KMS-11 (cell line): Measurements from ENCODE around the gene PFKP.

Experiments
- H2AFZ ChIP-seq: fragments of 200-600 bp; sonication (generic); 2 replicates; pipeline ENCODE4 v1.6.1; 2016; ENCODE audit warnings: antibody characterized with exemption, mixed run types, low read depth
- H3K27ac ChIP-seq: fragments of 200-600 bp; sonication (generic); 2 replicates; pipeline ENCODE4 v1.6.1; 2016; ENCODE audit warnings: mild to moderate bottlenecking, mixed run types
- H3K27me3 ChIP-seq: fragments of 200-600 bp; sonication (generic); 2 replicates; pipeline ENCODE4 v1.6.1; 2017; ENCODE audit warnings: mild to moderate bottlenecking, low read depth, mixed run types, moderate library complexity; ENCODE audit not compliant: insufficient read depth
- H3K36me3 ChIP-seq: fragments of 200-600 bp; sonication (generic); 2 replicates; pipeline ENCODE4 v1.6.1; 2017; ENCODE audit warnings: mild to moderate bottlenecking, mixed run types; ENCODE audit not compliant: insufficient read depth
- H3K4me1 ChIP-seq: fragments of 200-600 bp; sonication (generic); 2 replicates; pipeline ENCODE4 v1.6.1; 2016; ENCODE audit warnings: mild to moderate bottlenecking, low read depth, mixed run types; ENCODE audit not compliant: poor library complexity, severe bottlenecking
- H3K4me2 ChIP-seq: fragments of 200-600 bp; sonication (generic); 2 replicates; pipeline ENCODE4 v1.7.0; 2016; ENCODE audit warnings: mild to moderate bottlenecking, mixed run types
- H3K4me3 ChIP-seq: fragments of 200-600 bp; sonication (generic); IDR thresholded peaks from 2 replicates; pipeline ENCODE4 v1.6.1; 2017; ENCODE audit warnings: low read depth, low read length, mixed read lengths; ENCODE audit not compliant: insufficient read depth
- H3K79me2 ChIP-seq: fragments of 200-600 bp; sonication (generic); 2 replicates; pipeline ENCODE4 v1.6.1; 2016; ENCODE audit warnings: low read depth, mixed run types; ENCODE audit not compliant: insufficient read depth
- H3K9ac ChIP-seq: fragments of 200-600 bp; sonication (generic); 2 replicates; pipeline ENCODE4 v1.6.1; 2016; ENCODE audit warnings: mild to moderate bottlenecking, mixed run types
- H4K20me1 ChIP-seq: fragments of 200-600 bp; sonication (generic); 2 replicates; pipeline ENCODE4 v1.6.1; 2016; ENCODE audit warnings: mild to moderate bottlenecking, mixed run types; ENCODE audit not compliant: insufficient read depth
- CTCF ChIP-seq: fragments of 200-600 bp; sonication (generic); conservative IDR thresholded peaks from 2 replicates; pipeline ENCODE4 v1.6.1; 2017; ENCODE audit warnings: low read depth, mild to moderate bottlenecking, antibody characterized with exemption, low read length, moderate library complexity, mixed read lengths

The PFKP gene

GRCh38 chr10:3147117-3147820 lies 79.9 kb downstream of the PFKP start:
- Histone ChIP-seq H3K27me3 (no peaks in the 10 kb centered on the region), H3K79me2 (no peaks in the 10 kb centered on the region), H4K20me1 (no peaks in the 10 kb centered on the region), H3K27ac (no peak overlapping the region), H3K4me3 (no peak overlapping the region), H3K4me1 (peaks cover 7% of the 10 kb centered on the region), H2AFZ (no peak overlapping the region), H3K9ac (no peak overlapping the region), H3K4me2 (no peak overlapping the region), H3K36me3 (peaks cover 13% of the 10 kb centered on the region; the same call in 1 of the 2 replicates)
- TF ChIP-seq CTCF, result no peak

- H3K27me3 ChIP-seq, result no peaks in the 10 kb centered on the region
- H2AFZ ChIP-seq, result no peak overlapping the region
- no peak overlapping the region for H3K4me3 ChIP-seq
- no peak overlapping the region for H3K4me2 ChIP-seq
- peaks cover 7% of the 10 kb centered on the region for H3K4me1 ChIP-seq
- no peak for TF ChIP-seq CTCF
- no peaks in the 10 kb centered on the region for H3K79me2 ChIP-seq
- no peaks in the 10 kb centered on the region for H4K20me1 ChIP-seq
- H3K36me3 ChIP-seq, result peaks cover 13% of the 10 kb centered on the region; the same call in 1 of the 2 replicates
- H3K9ac ChIP-seq, result no peak overlapping the region
- H3K27ac ChIP-seq, result no peak overlapping the region
Observed at GRCh38 chr10:3148041-3148440, 80.7 kb downstream of the PFKP start.

- Histone ChIP-seq H4K20me1 (no peaks in the 10 kb centered on the region), H3K27me3 (no peaks in the 10 kb centered on the region), H2AFZ (no peak overlapping the region), H3K4me3 (no peak overlapping the region), H3K9ac (no peak overlapping the region), H3K79me2 (no peaks in the 10 kb centered on the region), H3K4me1 (peaks cover 7% of the 10 kb centered on the region), H3K4me2 (no peak overlapping the region), H3K36me3 (peaks cover 8% of the 10 kb centered on the region; the same call in 1 of the 2 replicates), H3K27ac (no peak overlapping the region)
- no peak for TF ChIP-seq CTCF
Observed at GRCh38 chr10:3148994-3149393, 81.6 kb downstream of the PFKP start.

DNA sequence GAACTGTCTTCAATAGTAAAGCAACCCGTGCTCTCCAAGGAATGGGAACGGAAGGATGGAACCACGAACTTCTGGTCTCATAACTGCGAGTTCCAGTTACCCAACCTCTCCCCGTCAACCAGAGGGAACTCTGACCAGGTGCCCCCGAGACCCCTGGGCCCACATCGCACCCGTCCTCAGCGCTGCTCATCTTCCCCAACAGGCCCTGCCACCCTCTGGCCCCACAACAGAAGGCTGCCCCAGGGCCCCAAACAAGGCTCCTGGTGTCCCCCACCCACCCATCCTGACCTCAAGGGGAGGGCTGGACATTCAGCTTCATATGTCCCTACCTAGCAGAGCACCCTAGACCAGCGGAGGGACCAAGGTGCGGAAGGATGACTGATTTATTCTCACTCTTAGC lies 82.6 kb downstream of the PFKP start:
- H3K36me3 ChIP-seq, result no peaks in the 10 kb centered on the region
- no peak for TF ChIP-seq CTCF
- H3K9ac ChIP-seq, result no peak overlapping the region
- H3K4me2 ChIP-seq, result no peak overlapping the region
- H3K4me3 ChIP-seq, result no peak overlapping the region
- H2AFZ ChIP-seq, result no peak overlapping the region
- no peaks in the 10 kb centered on the region for H4K20me1 ChIP-seq
- no peak overlapping the region for H3K27ac ChIP-seq
- H3K27me3 ChIP-seq, result no peaks in the 10 kb centered on the region
- H3K4me1 ChIP-seq, result peaks cover 7% of the 10 kb centered on the region
- H3K79me2 ChIP-seq, result no peaks in the 10 kb centered on the region
